Endothelial cell of umbilical vein (primary cell): ENCODE results near the gene PPP1R18. TPM values are rescaled to one million over a fixed set of nuclear protein-coding genes. Genes with fewer than 3 reads are reported as not detected.
A peak's percentile ranks its signal among the peaks of the same experiment; 100 is the strongest.

Experiments used
- BruUV-seq: library from RNA; stranded (reverse); fragments of 400-500 nt; replicated peaks from 2 replicates; lab custom pipeline; 2021; lab: Mats Ljungman, UMichigan
- CTCF ChIA-PET: fragments of 300-600, 350-600 bp; sonication (Branson Sonifier 250); formaldehyde crosslinking; loops from one replicate; lab custom pipeline; 2021; ENCODE audit warnings: antibody characterized with exemption, inconsistent platforms; lab: Charles Lee
- POLR2A ChIA-PET: fragments of 300-600, 350-600 bp; sonication (Branson Sonifier 250); formaldehyde crosslinking; loops from one replicate; lab custom pipeline; 2021; ENCODE audit warnings: antibody characterized with exemption, inconsistent platforms; lab: Charles Lee
- DNase-seq: peaks from one replicate; pipeline ENCODE4 v3.0.0-alpha.2; 2011; ENCODE audit warnings: low read depth, low spot score
- FAIRE-seq: peaks from 2 replicates; lab custom pipeline; 2011; peaks lifted over from hg19 to GRCh38; lab: Jason Lieb, UNC
- H2AFZ ChIP-seq: 2 replicates; pipeline ENCODE4 v1.6.0; 2012; ENCODE audit warnings: low read depth, low read length, control low read depth, inconsistent platforms
- H3K27ac ChIP-seq: 2 replicates; pipeline ENCODE4 v1.5.1; 2011; ENCODE audit warnings: low read depth, mild to moderate bottlenecking, control low read depth, low read length, moderate library complexity; ENCODE audit not compliant: insufficient read depth
- H3K27me3 ChIP-seq, 2 experiments: 2 replicates each; pipeline versions ENCODE4 v1.6.0 to v1.6.1; 2011; ENCODE audit warnings: low read length in 2 of 2, mixed read lengths in 1 of 2; ENCODE audit not compliant: control insufficient read depth in 2 of 2, insufficient read depth in 2 of 2
- H3K36me3 ChIP-seq, 2 experiments: 2 replicates in 1 of 2; 3 replicates in 1 of 2; pipeline ENCODE4 v1.5.1; 2011; ENCODE audit warnings: low read length in 2 of 2, mild to moderate bottlenecking in 1 of 2, moderate library complexity in 1 of 2; ENCODE audit not compliant: control insufficient read depth in 2 of 2, insufficient read depth in 2 of 2; ENCODE audit errors: extremely low read depth in 1 of 2
- H3K4me1 ChIP-seq: 3 replicates; pipeline ENCODE4 v1.5.1; 2011; ENCODE audit warnings: mild to moderate bottlenecking, low read length; ENCODE audit not compliant: control insufficient read depth, insufficient read depth; ENCODE audit errors: extremely low read depth
- H3K4me2 ChIP-seq: 2 replicates; pipeline ENCODE4 v1.6.1; 2011; ENCODE audit warnings: low read length, control low read depth, mixed read lengths; ENCODE audit not compliant: insufficient read depth
- H3K4me3 ChIP-seq, 3 experiments: fragments of 200-600 bp in 1 of 3; sonication (generic), shearing (Covaris generic) in 1 of 3; replicated peaks in 1 of 3; 2 replicates each; pipeline ENCODE4 v1.5.1; 2011 to 2016; ENCODE audit warnings: control low read depth in 3 of 3, low read length in 3 of 3, mild to moderate bottlenecking in 2 of 3, inconsistent platforms in 1 of 3, low read depth in 1 of 3, moderate library complexity in 1 of 3; ENCODE audit not compliant: insufficient read depth in 1 of 3
- H3K79me2 ChIP-seq: 2 replicates; pipeline ENCODE4 v1.6.0; 2012; ENCODE audit warnings: low read length, inconsistent platforms; ENCODE audit not compliant: control insufficient read depth, insufficient read depth
- H3K9ac ChIP-seq: replicated peaks from 2 replicates; pipeline ENCODE3; 2011; ENCODE audit warnings: low read length, control low read depth; ENCODE audit not compliant: insufficient read depth; ENCODE audit errors: extremely low read depth
- H3K9me1 ChIP-seq: replicated peaks from 3 replicates; pipeline ENCODE4 v1.6.0; 2011; ENCODE audit warnings: mild to moderate bottlenecking, low read length; ENCODE audit not compliant: control insufficient read depth, insufficient read depth; ENCODE audit errors: extremely low read depth
- H3K9me3 ChIP-seq: replicated peaks from 2 replicates; pipeline ENCODE4 v1.5.1; 2012; ENCODE audit warnings: low read length, inconsistent platforms; ENCODE audit not compliant: control insufficient read depth, insufficient read depth
- H4K20me1 ChIP-seq: replicated peaks from 2 replicates; pipeline ENCODE3; 2011; ENCODE audit warnings: mild to moderate bottlenecking, low read length; ENCODE audit not compliant: control insufficient read depth, insufficient read depth; ENCODE audit errors: extremely low read depth
- FOS ChIP-seq: IDR thresholded peaks from 2 replicates; pipeline ENCODE4 v1.6.1; 2011; ENCODE audit warnings: mild to moderate bottlenecking, low read length, moderate library complexity, borderline replicate concordance; ENCODE audit not compliant: insufficient read depth
- GATA2 ChIP-seq: IDR thresholded peaks from 2 replicates; pipeline ENCODE4 v1.7.0; 2011; ENCODE audit warnings: low read depth, mild to moderate bottlenecking, moderate library complexity, mixed read lengths, low read length; ENCODE audit not compliant: insufficient read length, insufficient read depth
- MYC ChIP-seq: IDR thresholded peaks from one replicate; pipeline ENCODE4 v1.6.1; 2011; ENCODE audit warnings: mild to moderate bottlenecking, low read depth, low read length
- POLR2A ChIP-seq: IDR thresholded peaks from 2 replicates; pipeline ENCODE4 v1.6.1; 2012; ENCODE audit warnings: low read depth, mild to moderate bottlenecking, control low read depth, low read length
- POLR2AphosphoS5 ChIP-seq: IDR thresholded peaks from 2 replicates; pipeline ENCODE4 v1.6.1; 2012; ENCODE audit warnings: low read depth, mild to moderate bottlenecking, control low read depth, low read length, moderate library complexity; ENCODE audit not compliant: insufficient read depth
- dilution Hi-C: fragments of 300-500 bp; cut with MboI; formaldehyde crosslinking; loops from one replicate; pipeline ENCODE4 v1.15.0; 2019; ENCODE audit warnings: low sequenced_read_pairs; ENCODE audit not compliant: extremely low pct_ligation_motif_present
- intact Hi-C: fragments of 100-400 bp; cut with micrococcal nuclease; formaldehyde crosslinking; loops from one replicate; pipeline ENCODE4 v1.10.0; 2022
- polyA plus RNA-seq, 4 experiments: library from polyadenylated mRNA; depleted of rRNA in 3 of 4; stranded (reverse) in 3 of 4; unstranded in 1 of 4; fragments of >200 nt; gene quantifications; 2 replicates each; pipeline versions ENCODE4 v1.2.1 to v1.2.3, GENCODE V29; 2011 to 2012; ENCODE audit warnings: missing spikeins in 1 of 4
- total RNA-seq: library from RNA; stranded (reverse); gene quantifications from 2 replicates; pipeline ENCODE4 v1.2.3, GENCODE V29; 2021
- TF ChIP-seq, protein P1 (sequence below), 2 donors: IDR thresholded peaks; 1 replicate in 1 of 2; 2 replicates in 1 of 2; pipeline ENCODE4 v1.5.1; 2011; ENCODE audit warnings: low read length in 2 of 2, mild to moderate bottlenecking in 2 of 2, moderate library complexity in 2 of 2, control low read depth in 1 of 2, inconsistent platforms in 1 of 2, low read depth in 1 of 2; ENCODE audit not compliant: insufficient read depth in 1 of 2; ENCODE audit errors: extremely low read depth in 1 of 2

Gene PPP1R18
- total and polyA plus RNA-seq, 2 donors (not counting 3 experiments of a cell fraction or from before 2014, with no cell fraction given), result 136 to 173 TPM

DNA sequence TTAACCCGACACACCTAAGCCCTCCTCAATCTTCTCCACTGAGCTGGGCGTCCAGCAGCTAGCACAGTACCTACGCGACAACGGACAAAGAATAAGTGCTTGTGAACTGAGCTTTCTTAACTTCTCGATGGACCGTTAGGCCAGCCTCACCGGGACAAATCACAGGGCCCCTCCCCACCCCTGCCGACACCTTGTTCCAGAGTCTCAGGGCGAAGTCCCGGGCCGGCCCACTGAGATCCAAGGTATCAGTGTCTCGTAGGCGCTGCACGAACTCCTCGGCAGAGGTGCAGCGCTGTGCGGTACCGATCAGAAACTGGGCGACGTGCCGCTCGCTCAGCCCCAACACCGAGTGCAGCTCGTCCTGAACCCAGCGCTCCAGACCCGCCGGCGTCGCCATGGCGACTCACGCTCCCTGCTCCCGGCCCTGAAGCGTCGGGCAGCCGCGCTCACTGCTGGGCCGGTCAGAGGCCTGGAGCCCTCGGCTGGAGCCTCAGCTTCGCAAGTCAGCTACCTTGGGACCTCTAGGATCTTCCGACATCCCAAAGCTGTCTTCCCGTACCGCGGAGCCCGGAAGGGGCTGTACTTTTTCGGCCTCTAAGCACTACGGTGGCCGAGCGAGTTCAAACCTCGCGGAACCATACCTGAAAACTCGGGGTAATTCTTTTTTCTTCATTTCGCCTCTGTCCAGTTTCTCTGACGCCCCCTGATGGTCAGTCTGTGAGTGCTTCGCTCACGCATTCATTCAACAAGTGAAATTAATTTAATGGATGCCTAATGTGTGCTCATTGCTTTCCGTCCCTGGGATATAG, 13.8 kb downstream of the PPP1R18 start, which contains the start of gene DHX16:
Gene DHX16 (minus strand): TSS at position 562 of the 809 bp plus-strand sequence. CDS start 165 bp downstream, at position 397.
- Histone ChIP-seq H3K4me2 (peak within 1 kb of the TSS; percentile 82), H3K36me3 (peaks cover 9 to 24% of the 10 kb centered on the region in 2 experiments), H3K27ac (peak within 1 kb of the TSS; percentile 11), H3K9me3 (no peaks in the 10 kb centered on the region), H3K4me3 (peak within 1 kb of the TSS; percentile 38 to 82 (median 73)), H3K79me2 (peaks cover 11% of the 10 kb centered on the region), H3K9me1 (no peaks in the 10 kb centered on the region), H2AFZ (peak within 1 kb of the TSS; percentile 58), H3K9ac (peak within 1 kb of the TSS; percentile 72), H4K20me1 (no peaks in the 10 kb centered on the region), H3K4me1 (peaks cover 6% of the 10 kb centered on the region), H3K27me3 (no peaks in the 10 kb centered on the region)
- TSS peak; percentile 37 for BruUV-seq
- intact Hi-C loops (loop anchor here (1.0 to 5.0 kb wide), 4 partner anchors 25 to 190 kb away; partner anchors contain the start of gene C6orf136), dilution Hi-C loops (no loop called here)
- ChIA-PET POLR2A (interaction anchor here (1.0 to 1.3 kb wide), 2 partner anchors 9 to 58 kb away, joined by 6 to 17 read pairs; no protein-coding TSS in a partner anchor), CTCF (interaction anchor here (0.7 to 5.6 kb wide), 26 partner anchors 8 to 415 kb away, joined by 3 to 55 read pairs (median 6); partner anchors contain the start of genes ABCF1, MRPS18B, NRM and PRR3)
- DNase-seq (peak; percentile 97), FAIRE-seq (peak; percentile 99)
- TF ChIP-seq FOS, result no peak
- TF ChIP-seq, protein P1, sequence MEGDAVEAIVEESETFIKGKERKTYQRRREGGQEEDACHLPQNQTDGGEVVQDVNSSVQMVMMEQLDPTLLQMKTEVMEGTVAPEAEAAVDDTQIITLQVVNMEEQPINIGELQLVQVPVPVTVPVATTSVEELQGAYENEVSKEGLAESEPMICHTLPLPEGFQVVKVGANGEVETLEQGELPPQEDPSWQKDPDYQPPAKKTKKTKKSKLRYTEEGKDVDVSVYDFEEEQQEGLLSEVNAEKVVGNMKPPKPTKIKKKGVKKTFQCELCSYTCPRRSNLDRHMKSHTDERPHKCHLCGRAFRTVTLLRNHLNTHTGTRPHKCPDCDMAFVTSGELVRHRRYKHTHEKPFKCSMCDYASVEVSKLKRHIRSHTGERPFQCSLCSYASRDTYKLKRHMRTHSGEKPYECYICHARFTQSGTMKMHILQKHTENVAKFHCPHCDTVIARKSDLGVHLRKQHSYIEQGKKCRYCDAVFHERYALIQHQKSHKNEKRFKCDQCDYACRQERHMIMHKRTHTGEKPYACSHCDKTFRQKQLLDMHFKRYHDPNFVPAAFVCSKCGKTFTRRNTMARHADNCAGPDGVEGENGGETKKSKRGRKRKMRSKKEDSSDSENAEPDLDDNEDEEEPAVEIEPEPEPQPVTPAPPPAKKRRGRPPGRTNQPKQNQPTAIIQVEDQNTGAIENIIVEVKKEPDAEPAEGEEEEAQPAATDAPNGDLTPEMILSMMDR (IDR thresholded peaks at IDR 0.05; ENCODE audit: extremely low read depth in 1 of 2, insufficient read depth in 1 of 2, low read depth in 1 of 2, low read length in 2 of 2), result peak; percentile 84 to 93
- peak; percentile 85 for TF ChIP-seq POLR2A
- TF ChIP-seq POLR2AphosphoS5, result peak; percentile 91
- TF ChIP-seq MYC, result no peak
- TF ChIP-seq GATA2, result no peak
